NK-92 (cell line): ENCODE data around the gene MGME1.

Experiments used
- DNase-seq: peaks from one replicate; lab custom pipeline; 2025; ENCODE audit not compliant: unreplicated experiment; lab: John Stamatoyannopoulos, UW

The MGME1 gene

GRCh38 chr20:17992224-17992637, 23.4 kb downstream of the MGME1 start:
- DNase-seq: no peak

DNA sequence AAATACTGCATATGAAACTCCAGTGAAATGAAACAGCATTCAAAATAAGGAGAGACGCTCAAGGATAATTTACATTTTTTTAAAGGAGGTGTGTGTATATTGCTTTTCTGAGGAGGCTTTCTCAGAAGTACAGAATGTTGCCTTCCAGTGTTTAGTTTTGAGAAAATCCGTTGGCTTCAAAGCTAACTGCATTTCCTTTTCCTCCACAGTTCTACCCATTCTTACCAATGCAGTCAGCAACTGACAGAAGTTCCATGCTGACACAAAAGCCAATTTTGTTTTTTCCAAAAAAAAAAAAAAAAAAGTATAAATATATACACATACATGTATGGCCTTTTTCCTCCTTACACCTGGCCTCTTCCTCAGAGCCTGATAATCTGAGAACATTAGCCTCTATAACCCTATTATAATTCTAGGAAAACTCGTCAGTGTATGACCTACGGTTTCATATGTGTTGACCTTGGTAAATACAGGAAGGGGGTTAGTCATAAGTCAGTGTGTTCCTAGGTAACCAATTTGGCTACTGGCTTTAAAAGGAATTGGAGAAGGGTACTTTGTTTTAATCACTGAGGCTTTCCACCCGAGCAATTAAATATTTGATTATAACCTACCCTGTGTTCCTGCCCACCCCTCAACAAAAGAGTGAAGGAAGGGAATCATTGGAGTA, 24.2 kb downstream of the MGME1 start:
- no peak for DNase-seq

GRCh38 chr20:17993546-17993945, 24.7 kb downstream of the MGME1 start:
- no peak for DNase-seq

DNA sequence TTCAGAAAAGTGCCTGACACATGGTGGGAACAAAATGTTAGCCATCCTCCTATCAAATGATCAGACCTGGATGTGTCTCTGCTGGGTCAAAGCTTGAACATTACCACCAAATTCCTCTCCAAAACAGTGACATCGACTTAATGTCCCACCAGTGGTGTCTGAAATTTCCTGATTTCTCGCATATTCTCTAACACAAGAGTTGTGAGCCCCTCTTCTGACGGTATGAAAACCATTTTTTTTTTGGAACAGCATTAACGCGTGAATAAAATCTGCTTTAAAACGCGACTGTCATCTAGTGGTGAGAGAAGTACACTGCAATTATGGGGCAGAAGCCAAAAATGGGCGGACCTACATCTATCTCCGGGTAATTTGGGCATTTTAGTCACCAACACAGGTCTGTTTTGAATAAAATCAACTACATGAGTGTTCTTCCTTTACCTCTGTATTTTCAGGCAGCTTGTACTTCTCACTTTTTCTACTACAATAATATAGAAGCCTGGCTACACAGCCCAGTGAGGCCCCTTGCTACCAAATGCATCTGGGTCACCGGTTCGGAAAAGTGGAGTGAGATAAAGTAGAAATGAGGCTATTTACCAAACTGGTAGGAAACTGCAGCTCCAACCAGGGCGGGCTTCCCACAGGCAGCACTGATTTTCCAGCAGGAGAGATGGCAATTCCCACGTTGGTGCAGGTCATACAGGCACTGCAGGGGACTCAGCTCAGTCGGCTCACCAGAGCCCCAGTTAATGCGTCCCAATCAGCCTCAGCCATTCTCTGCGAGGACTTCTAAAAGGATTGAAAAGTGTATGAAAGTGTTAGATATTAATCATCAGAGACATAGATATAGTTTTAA, 27.4 kb downstream of the MGME1 start:
- no peak for DNase-seq

- no peak for DNase-seq
Measured at GRCh38 chr20:17998446-17998845, 29.6 kb downstream of the MGME1 start.

DNA sequence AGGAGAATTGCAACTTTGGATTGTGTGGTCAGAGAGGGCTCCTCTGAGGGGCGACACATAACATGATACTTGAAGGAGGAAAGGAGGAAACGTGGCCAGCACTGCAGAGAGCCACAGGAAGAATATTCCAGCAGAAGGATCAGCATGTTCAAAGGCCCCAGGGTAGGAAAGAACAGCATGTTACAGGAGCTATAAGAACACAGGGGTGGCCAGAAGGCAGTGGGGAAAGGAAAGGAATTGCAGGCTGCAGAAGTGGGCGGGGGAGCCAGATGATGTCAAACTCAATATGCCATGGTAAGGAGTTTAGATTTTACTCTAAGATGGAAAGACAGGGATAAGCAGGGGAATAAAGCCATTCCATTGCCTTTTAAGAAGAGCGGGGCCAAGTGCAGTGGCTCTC, 30.7 kb downstream of the MGME1 start:
- no peak for DNase-seq

DNA sequence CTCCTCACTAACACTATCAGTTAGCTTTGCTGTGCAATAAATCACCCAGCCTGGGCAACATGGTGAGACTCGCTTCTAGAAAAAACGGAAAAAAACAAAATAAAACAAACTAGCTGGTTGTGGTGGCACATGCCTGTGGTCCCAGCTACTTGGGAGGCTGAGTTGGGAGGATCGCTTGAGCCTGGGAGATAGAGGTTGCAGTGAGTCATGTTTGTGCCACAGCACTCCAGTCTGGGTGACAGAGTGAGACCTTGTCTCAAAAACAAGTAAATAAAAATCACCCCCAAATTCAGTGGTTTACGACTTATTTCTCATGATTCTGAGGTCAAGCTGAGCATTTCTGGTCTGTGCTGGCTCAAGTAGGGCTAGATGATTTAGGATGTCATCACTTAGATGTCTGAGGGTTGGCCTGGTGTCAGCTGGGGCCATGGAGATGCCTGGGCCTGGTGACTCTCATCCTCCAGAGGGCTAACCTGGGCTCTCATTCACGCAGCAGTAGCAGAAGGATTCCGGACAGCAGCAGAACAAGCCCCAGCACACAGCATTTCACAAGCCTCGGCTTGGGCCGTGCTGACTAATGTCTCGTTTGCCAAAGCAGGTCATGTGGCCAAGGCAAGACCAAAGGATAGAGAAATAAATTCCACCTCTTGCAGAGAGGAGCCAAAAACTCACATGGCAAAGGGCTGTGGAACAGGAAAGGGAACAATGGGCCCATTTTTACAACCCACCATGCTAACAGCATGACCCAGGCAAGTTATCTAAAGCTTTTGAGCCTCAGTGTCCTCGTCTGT, 32.5 kb downstream of the MGME1 start:
- no peak for DNase-seq

DNA sequence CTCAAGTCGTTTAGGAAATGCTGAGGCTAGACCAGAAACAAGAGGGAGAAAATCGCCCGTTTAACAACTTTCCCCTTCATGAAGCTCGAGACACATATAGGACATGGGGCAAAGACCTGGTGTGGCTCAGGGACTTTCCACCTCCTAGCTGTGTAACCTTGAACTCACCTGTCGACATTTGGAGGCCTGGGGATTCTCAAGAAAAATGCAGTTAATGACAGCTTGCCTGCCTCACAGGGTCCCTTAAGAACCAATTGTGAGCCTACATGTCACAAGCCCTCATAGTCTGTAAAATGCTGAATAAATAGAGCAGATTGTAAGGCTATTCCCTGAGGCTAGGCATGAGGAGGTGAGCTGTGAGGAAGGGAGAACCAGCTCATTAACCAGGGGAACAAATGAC, 35.1 kb downstream of the MGME1 start:
- DNase-seq: no peak

DNA sequence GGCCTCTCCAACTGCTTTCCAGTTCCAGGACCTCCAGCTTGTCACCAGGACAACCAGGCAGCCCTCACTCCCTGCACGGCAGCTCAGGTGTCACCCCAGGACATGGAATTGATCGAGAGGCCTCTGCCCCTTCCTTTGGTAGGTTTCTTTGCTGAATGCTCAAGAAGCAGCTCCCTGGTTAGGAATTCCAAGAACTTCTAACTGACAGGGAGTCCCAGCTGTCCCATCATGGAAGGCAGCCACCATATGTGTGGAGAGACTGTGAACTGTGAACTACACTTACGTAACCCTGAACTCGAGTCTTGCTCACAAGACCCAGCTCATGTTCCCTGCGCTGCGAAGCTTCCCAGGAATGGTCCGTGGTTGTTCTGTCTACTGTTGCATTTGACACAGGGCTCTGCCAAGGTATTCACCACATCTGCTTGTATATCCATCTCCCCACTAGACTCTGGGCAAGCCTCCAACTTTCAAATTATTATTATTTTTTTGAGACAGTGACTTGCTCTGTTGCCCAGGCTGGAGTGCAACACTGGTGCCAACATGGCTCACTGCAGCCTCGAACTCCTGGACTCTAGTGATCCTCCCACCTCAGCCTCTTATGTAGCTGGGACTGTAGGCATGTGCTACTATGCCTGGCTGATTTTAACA, 35.7 kb downstream of the MGME1 start:
- DNase-seq: no peak

DNA sequence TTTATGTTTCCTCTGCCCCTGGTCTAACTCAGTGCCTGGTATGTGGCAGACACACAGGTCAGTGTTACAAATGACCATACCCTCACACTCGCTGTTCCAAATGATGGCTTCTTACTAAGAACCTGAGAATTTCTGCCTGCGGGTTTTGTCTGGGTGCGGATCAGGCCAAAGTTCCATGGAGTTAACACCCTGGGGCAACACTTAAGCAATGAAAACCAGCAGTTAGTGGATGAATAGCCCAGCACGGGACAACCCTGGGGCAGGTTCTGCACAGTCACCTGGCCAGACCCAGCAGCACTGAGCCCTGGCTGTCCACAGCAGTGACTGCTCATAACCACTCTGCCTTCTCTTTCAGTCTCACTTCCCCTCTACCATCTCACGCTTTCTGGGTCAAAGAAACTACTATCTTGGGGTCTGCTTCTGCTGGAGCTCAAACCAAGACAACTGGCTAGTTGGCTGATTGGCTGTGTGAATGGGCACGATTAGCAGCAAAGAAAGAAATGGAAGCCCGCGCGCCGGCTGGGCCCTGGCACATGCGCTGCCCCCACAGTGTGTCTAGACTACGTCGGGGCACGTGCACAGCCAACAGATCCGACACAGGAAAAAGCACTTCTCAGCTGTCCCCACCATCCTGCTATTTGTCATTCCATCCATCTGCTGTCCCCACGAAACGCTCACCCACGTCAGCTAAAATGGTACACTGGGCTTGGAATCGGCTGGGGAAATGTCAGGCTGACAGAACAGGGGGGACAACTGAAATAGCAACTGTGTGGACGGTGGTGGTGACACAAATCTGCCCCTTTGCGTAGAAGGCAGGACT, 36.6 kb downstream of the MGME1 start:
- no peak for DNase-seq

DNA sequence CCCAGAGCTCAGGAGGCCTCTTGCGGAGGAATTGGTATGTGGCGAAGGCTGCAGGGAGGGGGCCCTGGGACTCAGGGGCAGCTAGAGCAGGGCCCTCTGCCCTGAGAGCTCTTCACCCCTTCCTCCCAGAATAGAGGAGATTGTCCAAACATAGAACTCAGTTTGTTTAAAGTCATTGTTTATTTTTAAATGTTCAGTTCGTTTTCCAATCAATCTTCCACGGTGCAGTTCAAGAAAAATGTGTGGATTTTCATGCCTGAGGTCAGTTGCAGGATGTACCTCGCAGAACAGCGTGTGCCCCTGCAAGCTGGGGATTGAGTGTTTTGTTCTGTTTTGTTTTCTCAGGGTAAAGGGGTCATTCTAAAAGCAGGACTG, 37.2 kb downstream of the MGME1 start:
- DNase-seq: no peak

GRCh38 chr20:18006684-18007083, 37.9 kb downstream of the MGME1 start:
- DNase-seq: no peak

- DNase-seq: no peak
Measured at GRCh38 chr20:18007534-18008292, 38.9 kb downstream of the MGME1 start.

DNA sequence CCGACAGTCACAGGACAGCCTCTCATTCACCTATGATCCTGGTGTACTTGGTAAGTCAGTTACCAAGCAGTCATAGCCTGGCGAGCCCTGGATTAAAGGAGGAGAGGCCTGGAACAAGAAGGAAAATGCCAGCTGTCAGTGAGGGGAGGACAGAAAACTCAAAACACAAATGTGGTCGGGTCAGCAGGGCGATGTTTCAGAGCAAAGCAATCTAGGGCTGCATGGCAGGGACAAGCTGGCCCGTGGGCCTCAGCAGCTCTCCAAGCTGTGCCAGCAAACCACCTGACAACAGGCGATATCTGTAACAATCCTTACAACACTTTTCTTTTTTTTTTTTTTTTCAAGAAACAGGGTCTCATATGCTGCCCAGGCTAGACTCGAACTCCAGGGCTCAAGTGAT, 40.3 kb downstream of the MGME1 start:
- no peak for DNase-seq

DNA sequence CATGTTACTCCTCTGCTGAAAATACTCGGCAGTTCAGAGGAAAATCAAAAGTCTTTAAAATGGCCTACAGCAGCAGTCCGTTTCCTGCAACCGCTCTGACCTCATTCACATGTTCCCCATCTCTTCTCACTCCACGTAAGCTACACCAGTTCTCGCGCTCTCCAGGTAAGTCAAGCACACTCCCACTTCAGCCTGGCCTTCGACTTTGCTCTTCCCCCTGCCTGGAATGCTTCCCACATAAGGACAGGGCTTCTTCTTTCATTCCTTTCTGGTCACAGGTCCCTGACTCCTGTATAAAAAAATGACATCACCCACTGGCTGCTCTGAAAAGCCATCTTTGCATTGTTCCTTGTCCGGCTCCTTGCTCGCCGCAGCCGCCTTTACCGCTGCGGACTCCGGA, 42.7 kb downstream of the MGME1 start:
- DNase-seq: no peak

- DNase-seq: no peak
Measured at GRCh38 chr20:18011951-18012645, 43.3 kb downstream of the MGME1 start.

GRCh38 chr20:18012901-18013300, 44.1 kb downstream of the MGME1 start:
- DNase-seq: no peak

GRCh38 chr20:18014411-18014810, 45.6 kb downstream of the MGME1 start:
- no peak for DNase-seq

GRCh38 chr20:18016772-18017171, 48.0 kb downstream of the MGME1 start:
- no peak for DNase-seq
